IMR-90 (cell line): ENCODE results near the gene AP5B1. TPM values are rescaled to one million over a fixed set of nuclear protein-coding genes. Genes with fewer than 3 reads are reported as not detected.

ENCODE experiments used
- ATAC-seq: fragments of 200-7000 bp; cut with Tn5 transposase; 2 replicates; pipeline ENCODE4 v1.9.1; 2020; ENCODE audit warnings: low read depth, mild to moderate bottlenecking, moderate library complexity
- BruUV-seq: library from RNA; stranded (reverse); fragments of 400-500 nt; replicated peaks from 2 replicates; lab custom pipeline; 2021; lab: Mats Ljungman, UMichigan
- CTCF ChIA-PET: fragments of 300-600 bp; formaldehyde crosslinking; extraction: SDS; loops from one replicate; lab custom pipeline; 2021; ENCODE audit warnings: antibody characterized with exemption; lab: Yijun Ruan, JAX
- POLR2A ChIA-PET: fragments of 300-600 bp; sonication (Branson Sonifier 250); formaldehyde crosslinking; loops from one replicate; lab custom pipeline; 2022; ENCODE audit warnings: antibody characterized with exemption; ENCODE audit not compliant: unreplicated experiment; lab: Charles Lee
- DNase-seq: peaks from one replicate; pipeline ENCODE4 v3.0.0; 2013
- H2AFZ ChIP-seq: replicated peaks from 2 replicates; pipeline ENCODE3; 2013; ENCODE audit warnings: low read length, mild to moderate bottlenecking; ENCODE audit not compliant: poor library complexity
- H2AK5ac ChIP-seq: 2 replicates; pipeline ENCODE4 v1.6.1; 2013; ENCODE audit warnings: low read depth, low read length, inconsistent platforms
- H2AK9ac ChIP-seq: replicated peaks from 2 replicates; pipeline ENCODE3; 2013; ENCODE audit warnings: mild to moderate bottlenecking, low read depth, low read length, moderate library complexity; ENCODE audit not compliant: poor library complexity
- H2BK120ac ChIP-seq: 2 replicates; pipeline ENCODE4 v1.6.1; 2013; ENCODE audit warnings: low read depth, low read length, inconsistent platforms
- H2BK15ac ChIP-seq: 3 replicates; pipeline ENCODE4 v1.6.1; 2013; ENCODE audit warnings: low read depth, low read length, inconsistent platforms
- H2BK20ac ChIP-seq: 2 replicates; pipeline ENCODE4 v1.6.1; 2013; ENCODE audit warnings: low read depth, mild to moderate bottlenecking, inconsistent platforms, low read length, moderate library complexity
- H2BK5ac ChIP-seq: 2 replicates; pipeline ENCODE4 v1.6.1; 2013; ENCODE audit warnings: mild to moderate bottlenecking, low read depth, low read length, inconsistent platforms; ENCODE audit not compliant: poor library complexity, severe bottlenecking
- H3K14ac ChIP-seq: replicated peaks from 2 replicates; pipeline ENCODE4 v1.6.1; 2013; ENCODE audit warnings: low read depth, low read length, inconsistent platforms
- H3K18ac ChIP-seq: 2 replicates; pipeline ENCODE4 v1.6.1; 2013; ENCODE audit warnings: low read depth, low read length, control low read depth
- H3K23ac ChIP-seq: 2 replicates; pipeline ENCODE4 v1.6.1; 2013; ENCODE audit warnings: low read depth, low read length, inconsistent platforms
- H3K27ac ChIP-seq: 2 replicates; pipeline ENCODE4 v1.5.1; 2013; ENCODE audit warnings: mild to moderate bottlenecking, control low read depth, low read length; ENCODE audit not compliant: insufficient read depth
- H3K27me3 ChIP-seq: 2 replicates; pipeline ENCODE4 v1.6.1; 2013; ENCODE audit warnings: low read length; ENCODE audit not compliant: control insufficient read depth, insufficient read depth
- H3K36me3 ChIP-seq: 2 replicates; pipeline ENCODE4 v1.6.1; 2013; ENCODE audit warnings: low read length, mixed read lengths; ENCODE audit not compliant: control insufficient read depth, insufficient read depth
- H3K4ac ChIP-seq: 2 replicates; pipeline ENCODE4 v1.6.1; 2013; ENCODE audit warnings: low read depth, low read length, inconsistent platforms
- H3K4me1 ChIP-seq: 2 replicates; pipeline ENCODE4 v1.6.1; 2013; ENCODE audit warnings: low read length, mixed read lengths; ENCODE audit not compliant: control insufficient read depth, insufficient read depth
- H3K4me2 ChIP-seq: 2 replicates; pipeline ENCODE4 v1.6.1; 2013; ENCODE audit warnings: low read depth, mild to moderate bottlenecking, control low read depth, low read length, moderate library complexity
- H3K4me3 ChIP-seq: 2 replicates; pipeline ENCODE4 v1.5.1; 2013; ENCODE audit warnings: low read depth, mild to moderate bottlenecking, control low read depth, low read length, moderate library complexity; ENCODE audit not compliant: insufficient read depth
- H3K56ac ChIP-seq: 2 replicates; pipeline ENCODE4 v1.6.1; 2013; ENCODE audit warnings: low read length, inconsistent platforms; ENCODE audit not compliant: insufficient read depth; ENCODE audit errors: extremely low read depth
- H3K79me1 ChIP-seq, 2 experiments: 2 replicates each; pipeline ENCODE4 v1.6.1; 2013; ENCODE audit warnings: low read length in 2 of 2, inconsistent platforms in 1 of 2, low read depth in 1 of 2
- H3K9ac ChIP-seq: 2 replicates; pipeline ENCODE4 v1.6.1; 2013; ENCODE audit warnings: low read depth, low read length, control low read depth
- H3K9me1 ChIP-seq: 2 replicates; pipeline ENCODE4 v1.6.1; 2013; ENCODE audit warnings: low read length, inconsistent platforms; ENCODE audit not compliant: insufficient read depth
- H3K9me3 ChIP-seq: 2 replicates; pipeline ENCODE4 v1.6.1; 2013; ENCODE audit warnings: low read length; ENCODE audit not compliant: control insufficient read depth, insufficient read depth
- H4K20me1 ChIP-seq: 2 replicates; pipeline ENCODE4 v1.6.1; 2013; ENCODE audit warnings: low read length, inconsistent platforms; ENCODE audit not compliant: insufficient read depth
- H4K5ac ChIP-seq: 2 replicates; pipeline ENCODE4 v1.6.1; 2013; ENCODE audit warnings: mild to moderate bottlenecking, low read depth, low read length, control low read depth
- H4K8ac ChIP-seq, 2 experiments: 2 replicates each; pipeline ENCODE4 v1.6.1; 2013; ENCODE audit warnings: low read depth in 2 of 2, low read length in 2 of 2, control low read depth in 1 of 2, inconsistent platforms in 1 of 2
- H4K91ac ChIP-seq: 2 replicates; pipeline ENCODE4 v1.6.1; 2013; ENCODE audit warnings: low read depth, low read length, inconsistent platforms; ENCODE audit not compliant: insufficient read depth
- BHLHE40 ChIP-seq: fragments of 150-350 bp; IDR thresholded peaks from 2 replicates; pipeline ENCODE4 v1.6.1; 2016; ENCODE audit warnings: mild to moderate bottlenecking, low read depth, low read length
- CEBPB ChIP-seq: IDR thresholded peaks from 2 replicates; pipeline ENCODE4 v1.6.1; 2012; ENCODE audit warnings: low read depth, low read length, improper control_type of control experiment
- CHD1 ChIP-seq: IDR thresholded peaks from 2 replicates; pipeline ENCODE4 v1.6.1; 2012; ENCODE audit warnings: low read depth, low read length, improper control_type of control experiment
- FOS ChIP-seq: fragments of 150-350 bp; IDR thresholded peaks from 2 replicates; pipeline ENCODE4 v1.6.1; 2016; ENCODE audit warnings: low read depth, low read length
- MAFK ChIP-seq: IDR thresholded peaks from 2 replicates; pipeline ENCODE4 v1.6.1; 2012; ENCODE audit warnings: low read depth, low read length, improper control_type of control experiment
- MAZ ChIP-seq: IDR thresholded peaks from 2 replicates; pipeline ENCODE4 v1.6.1; 2012; ENCODE audit warnings: low read depth, mild to moderate bottlenecking, low read length, improper control_type of control experiment, moderate library complexity, borderline replicate concordance
- MXI1 ChIP-seq: IDR thresholded peaks from 2 replicates; pipeline ENCODE4 v1.6.1; 2012; ENCODE audit warnings: low read depth, mild to moderate bottlenecking, low read length, moderate library complexity, borderline replicate concordance
- NFE2L2 ChIP-seq: fragments of 150-350 bp; IDR thresholded peaks from 2 replicates; pipeline ENCODE4 v1.6.1; 2016; ENCODE audit warnings: low read depth, mild to moderate bottlenecking, low read length
- RAD21 ChIP-seq: IDR thresholded peaks from 2 replicates; pipeline ENCODE4 v1.6.1; 2012; ENCODE audit warnings: low read length, improper control_type of control experiment
- RCOR1 ChIP-seq: IDR thresholded peaks from 2 replicates; pipeline ENCODE4 v1.6.1; 2012; ENCODE audit warnings: mild to moderate bottlenecking, low read length, improper control_type of control experiment; ENCODE audit not compliant: insufficient replicate concordance
- SMC3 ChIP-seq: fragments of 150-350 bp; IDR thresholded peaks from 2 replicates; pipeline ENCODE4 v1.6.1; 2016; ENCODE audit warnings: low read depth, mild to moderate bottlenecking, antibody characterized with exemption, low read length, moderate library complexity
- WGBS, 2 experiments: methylation state at CpG; one replicate each; pipeline versions ENCODE4 v1.1.5 to v1.1.7; 2013; ENCODE audit warnings: missing lambda C conversion rate in 2 of 2; ENCODE audit not compliant: insufficient read length in 1 of 2; ENCODE audit errors: extremely low coverage in 2 of 2; 5-methylcytosine and 5-hydroxymethylcytosine counted together
- dilution Hi-C: fragments of 300-500 bp; cut with HindIII; formaldehyde crosslinking; loops from one replicate; pipeline ENCODE4 v1.14.3; 2018; ENCODE audit warnings: low sequenced_read_pairs; ENCODE audit not compliant: unreplicated experiment
- in situ Hi-C: fragments of 300-500 bp; cut with MboI; formaldehyde crosslinking; loops from 3 replicates; pipeline ENCODE4 v1.14.3; 2019; ENCODE audit warnings: low sequenced_read_pairs, inconsistent platforms, mixed read lengths
- intact Hi-C: fragments of 100-400 bp; cut with micrococcal nuclease; formaldehyde crosslinking; loops from 2 replicates; pipeline ENCODE4 v1.10.0; 2022
- polyA plus RNA-seq, 3 experiments: library from polyadenylated mRNA; depleted of rRNA; stranded (reverse); fragments of >200 nt; gene quantifications; 2 replicates each; pipeline ENCODE4 v1.2.3, GENCODE V29; 2012; ENCODE audit warnings: low replicate concordance in 1 of 3
- total RNA-seq: library from RNA; depleted of rRNA; stranded (reverse); fragments of >200 nt; gene quantifications from 2 replicates; pipeline ENCODE4 v1.2.3, GENCODE V29; 2012
- TF ChIP-seq, protein P1 (sequence below): fragments of 150-350 bp; IDR thresholded peaks from 2 replicates; pipeline ENCODE4 v1.6.1; 2017; ENCODE audit warnings: mild to moderate bottlenecking, antibody characterized with exemption, low read length, low read depth
- TF ChIP-seq, protein P2 (sequence below): fragments of 150-350 bp; IDR thresholded peaks from 2 replicates; pipeline ENCODE4 v1.6.1; 2016; ENCODE audit warnings: low read depth, mild to moderate bottlenecking, low read length, moderate library complexity, borderline replicate concordance

Gene AP5B1
- total and polyA plus RNA-seq, 2 of the 4 experiments (the other 2 are of a cell fraction) = 2.5 to 5.0 TPM

DNA sequence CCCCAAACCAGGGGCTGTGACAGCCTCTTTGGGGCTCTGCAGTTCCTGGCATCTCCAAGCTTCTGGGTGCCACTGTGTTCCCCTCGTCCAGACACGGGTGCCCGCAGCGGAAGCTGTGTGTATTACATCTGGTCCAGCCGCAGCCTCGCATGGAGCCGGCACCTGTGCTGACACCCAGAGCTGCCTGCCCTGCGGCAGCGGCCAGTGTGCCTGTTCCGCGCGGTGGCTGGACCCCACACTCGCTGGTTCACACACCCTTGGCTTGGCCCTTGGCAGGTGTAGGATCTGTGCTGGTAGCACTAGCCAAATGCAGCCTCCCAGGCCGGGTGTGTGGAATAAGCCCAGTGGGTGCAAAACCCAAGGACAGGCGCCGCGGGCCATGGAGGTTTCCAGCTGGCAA lies 35.7 kb downstream of the AP5B1 start:
- Histone ChIP-seq H2AK5ac (no peak overlapping the region), H3K4me3 (no peak overlapping the region), H3K23ac (no peak overlapping the region), H3K4me1 (no peaks in the 10 kb centered on the region), H3K4me2 (no peak overlapping the region), H4K91ac (no peak overlapping the region), H4K20me1 (no peaks in the 10 kb centered on the region), H2BK5ac (no peak overlapping the region), H3K36me3 (no peaks in the 10 kb centered on the region), H4K8ac (no peak overlapping the region), H2AK9ac (no peak overlapping the region), H2BK120ac (no peak overlapping the region), H3K4ac (no peak overlapping the region), H3K18ac (no peak overlapping the region), H3K56ac (no peak overlapping the region), H3K9me1 (peaks cover 2% of the 10 kb centered on the region; the same call in 1 of the 2 replicates), H3K27me3 (peaks cover 6% of the 10 kb centered on the region), H3K79me1 (no peaks in the 10 kb centered on the region), H3K9me3 (peaks cover 2% of the 10 kb centered on the region; the same call in 1 of the 2 replicates), H3K14ac (no peak overlapping the region), H4K5ac (no peak overlapping the region), H2AFZ (peak overlapping the region; percentile 49), H2BK15ac (no peak overlapping the region), H3K9ac (no peak overlapping the region), H3K27ac (no peak overlapping the region), H2BK20ac (no peak overlapping the region)
- ATAC-seq (no peak), DNase-seq (no peak)
- TF ChIP-seq MAZ (no peak), BHLHE40 (no peak), CHD1 (no peak), CEBPB (no peak), MAFK (no peak), MXI1 (no peak), RCOR1 (no peak), NFE2L2 (no peak), FOS (no peak), RAD21 (no peak), SMC3 (no peak)
- TF ChIP-seq, protein P1, sequence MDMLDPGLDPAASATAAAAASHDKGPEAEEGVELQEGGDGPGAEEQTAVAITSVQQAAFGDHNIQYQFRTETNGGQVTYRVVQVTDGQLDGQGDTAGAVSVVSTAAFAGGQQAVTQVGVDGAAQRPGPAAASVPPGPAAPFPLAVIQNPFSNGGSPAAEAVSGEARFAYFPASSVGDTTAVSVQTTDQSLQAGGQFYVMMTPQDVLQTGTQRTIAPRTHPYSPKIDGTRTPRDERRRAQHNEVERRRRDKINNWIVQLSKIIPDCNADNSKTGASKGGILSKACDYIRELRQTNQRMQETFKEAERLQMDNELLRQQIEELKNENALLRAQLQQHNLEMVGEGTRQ = no peak
- TF ChIP-seq, protein P2, sequence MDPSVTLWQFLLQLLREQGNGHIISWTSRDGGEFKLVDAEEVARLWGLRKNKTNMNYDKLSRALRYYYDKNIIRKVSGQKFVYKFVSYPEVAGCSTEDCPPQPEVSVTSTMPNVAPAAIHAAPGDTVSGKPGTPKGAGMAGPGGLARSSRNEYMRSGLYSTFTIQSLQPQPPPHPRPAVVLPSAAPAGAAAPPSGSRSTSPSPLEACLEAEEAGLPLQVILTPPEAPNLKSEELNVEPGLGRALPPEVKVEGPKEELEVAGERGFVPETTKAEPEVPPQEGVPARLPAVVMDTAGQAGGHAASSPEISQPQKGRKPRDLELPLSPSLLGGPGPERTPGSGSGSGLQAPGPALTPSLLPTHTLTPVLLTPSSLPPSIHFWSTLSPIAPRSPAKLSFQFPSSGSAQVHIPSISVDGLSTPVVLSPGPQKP = no peak
- WGBS, 2 experiments = 91% methylated on average over 14 of the region's 17 CpGs; no CpG with 5 or more reads in 1 of the 2 experiments
- CTCF ChIA-PET = no interaction called here
- in situ Hi-C loops = no loop called here
- dilution Hi-C loops = no loop called here
- POLR2A ChIA-PET = interaction anchor here (0.7 kb wide), 1 partner anchor 340 kb away, joined by 5 read pairs; no protein-coding TSS in a partner anchor
- BruUV-seq = no TSS peak
- intact Hi-C loops = no loop called here
